ENCODE results near the gene RXRA.
"Not testable (repeated sequence)": the region's sequence is repeated elsewhere in the genome, so short reads cannot be mapped to it uniquely, and the experiment has no call there.

Gene RXRA

GRCh38 chr9:134294153-134295071 lies 31.8 kb upstream of the RXRA start:
- no peak for DNase-seq

DNA sequence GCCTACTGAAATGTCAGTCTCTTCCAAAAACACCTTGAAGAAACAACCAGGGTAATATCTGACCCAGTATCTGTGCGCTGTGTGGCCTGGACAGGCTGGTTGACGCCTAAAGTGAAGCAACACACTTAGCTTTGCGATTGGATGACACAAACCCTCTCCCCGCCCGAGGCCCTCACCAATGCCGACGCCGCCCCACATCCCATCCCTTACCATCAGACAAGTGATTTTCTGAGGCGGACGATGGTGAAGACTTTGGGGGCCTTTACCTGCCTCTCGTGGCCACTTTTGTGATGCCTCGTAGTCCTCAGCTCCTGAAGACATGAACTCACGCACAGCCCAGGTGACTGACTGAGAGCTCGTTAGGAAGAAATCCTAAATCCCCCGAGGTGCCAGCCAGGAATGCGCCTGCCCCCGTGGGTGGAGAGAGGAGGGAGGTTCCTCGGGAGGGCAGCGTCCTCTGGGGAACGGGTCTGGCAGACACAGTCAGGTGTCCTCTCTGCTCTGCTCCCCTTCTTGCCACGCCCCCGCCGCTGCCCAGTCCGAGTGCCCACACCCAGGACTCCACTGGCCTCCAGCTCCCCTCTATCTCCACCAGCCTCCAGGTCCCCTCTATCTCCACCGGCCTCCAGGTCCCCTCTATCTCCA lies 31.0 kb upstream of the RXRA start:
- DNase-seq: no peak

DNA sequence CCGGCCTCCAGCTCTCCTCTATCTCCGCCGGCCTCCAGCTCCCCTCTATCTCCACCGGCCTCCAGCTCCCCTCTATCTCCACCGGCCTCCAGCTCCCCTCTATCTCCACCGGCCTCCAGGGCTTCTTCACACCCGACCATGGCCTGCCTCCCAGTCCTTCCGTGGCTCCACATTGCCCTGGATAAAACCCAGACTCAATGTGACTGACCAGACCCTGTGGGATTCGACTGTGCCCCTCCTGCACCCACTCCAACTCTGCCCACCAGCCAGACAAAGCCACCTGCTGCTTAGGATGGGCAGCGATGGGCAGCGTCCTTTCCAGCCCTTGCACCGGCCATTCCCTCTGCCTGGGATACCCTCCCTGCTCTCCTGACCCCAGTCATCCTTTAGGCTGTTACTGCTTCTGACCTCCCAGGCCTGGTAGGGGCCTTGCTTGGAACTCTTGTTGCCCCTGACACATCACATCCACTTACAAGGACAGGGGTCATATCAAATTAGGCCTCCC lies 30.5 kb upstream of the RXRA start:
- no peak for DNase-seq

DNA sequence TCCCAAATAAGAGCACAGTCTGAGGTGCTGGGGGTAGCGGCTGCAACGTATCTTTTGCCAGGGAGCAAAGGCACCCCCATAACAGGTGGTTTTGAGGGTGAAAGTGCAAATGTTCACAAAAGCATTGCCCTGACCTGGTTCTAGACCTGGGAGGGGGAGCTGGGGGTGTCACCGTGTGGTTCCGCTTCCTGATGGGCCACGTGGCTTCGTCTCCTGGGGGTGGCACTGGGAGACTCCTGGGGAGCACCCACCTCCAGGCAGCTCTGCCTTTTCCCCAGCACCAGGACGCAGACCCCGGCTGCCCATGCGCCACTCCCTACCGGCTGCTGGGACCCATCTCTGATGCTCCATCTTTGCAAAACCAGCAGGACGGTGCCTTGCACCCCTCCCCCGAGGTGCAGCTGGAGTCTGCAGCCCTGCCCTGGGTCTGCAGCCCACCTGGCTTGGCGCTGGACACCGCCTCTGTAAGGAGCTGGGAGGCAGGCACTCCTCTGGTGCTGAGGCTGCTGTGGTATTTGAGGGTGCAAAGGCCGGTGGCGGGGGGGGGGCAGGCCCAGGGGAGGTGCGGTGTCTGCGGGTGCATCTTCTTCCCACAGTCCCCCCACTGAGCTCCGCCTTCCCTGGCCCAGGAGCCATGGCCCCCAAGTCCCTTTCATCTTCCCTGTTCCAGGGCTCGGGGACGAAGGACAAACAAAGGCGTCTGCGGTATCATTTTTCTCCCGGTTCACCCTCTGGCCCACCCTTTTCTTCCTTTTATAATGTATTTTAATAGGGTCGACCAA lies 29.8 kb upstream of the RXRA start:
- DNase-seq: no peak

GRCh38 chr9:134297083-134297410 lies 29.2 kb upstream of the RXRA start:
- DNase-seq: no peak

DNA sequence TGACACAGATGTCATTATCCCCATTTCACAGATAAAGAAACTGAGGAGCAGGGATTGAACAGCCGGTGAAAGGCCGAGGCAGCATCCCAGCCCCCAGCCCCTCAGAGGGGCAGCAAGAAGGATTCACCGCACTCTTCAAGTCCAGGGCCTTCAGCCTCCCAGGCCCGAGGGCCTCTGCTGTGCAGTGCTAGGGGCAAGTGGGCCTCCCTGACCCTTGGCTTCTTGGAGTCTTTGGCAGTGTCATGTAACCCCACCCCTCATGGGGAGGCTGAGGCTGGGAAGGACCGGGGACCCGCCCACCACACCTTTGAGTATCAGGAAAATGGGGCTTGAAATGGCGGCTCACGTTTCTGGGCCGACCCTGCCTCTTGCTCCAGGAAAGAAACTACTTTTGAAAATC lies 28.7 kb upstream of the RXRA start:
- no peak for DNase-seq

- DNase-seq: no peak
These were observed 28.3 kb upstream of the RXRA start for GRCh38 chr9:134298000-134298399.

DNA sequence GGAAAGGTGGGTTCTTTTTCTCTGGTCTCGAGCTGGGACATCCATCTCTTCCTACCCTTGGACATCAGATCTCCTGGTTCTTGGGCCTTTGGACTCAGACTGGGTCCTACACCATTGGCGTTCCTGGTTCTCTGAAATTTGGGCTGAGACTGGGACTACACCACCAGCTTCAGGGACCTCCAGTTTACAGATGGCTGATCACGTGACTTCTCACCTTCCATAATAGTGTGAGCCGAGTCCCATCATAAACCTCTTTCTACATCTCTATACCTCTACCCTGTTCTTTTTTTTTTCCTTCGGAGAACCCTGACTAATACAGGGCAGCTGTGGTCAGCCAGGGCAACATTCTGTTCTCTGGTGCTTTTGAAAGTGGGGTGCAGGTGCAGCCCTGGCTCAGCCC lies 27.2 kb upstream of the RXRA start:
- DNase-seq: no peak

- DNase-seq: no peak
These were observed 26.4 kb upstream of the RXRA start for GRCh38 chr9:134299883-134300282.

GRCh38 chr9:134301387-134302129 lies 24.7 kb upstream of the RXRA start:
- DNase-seq: no peak

- no peak for DNase-seq
These were observed 24.0 kb upstream of the RXRA start for GRCh38 chr9:134302130-134302817.

GRCh38 chr9:134303601-134304000 lies 22.7 kb upstream of the RXRA start:
- no peak for DNase-seq

- no peak for DNase-seq
These were observed 22.0 kb upstream of the RXRA start for GRCh38 chr9:134304261-134304660.

DNA sequence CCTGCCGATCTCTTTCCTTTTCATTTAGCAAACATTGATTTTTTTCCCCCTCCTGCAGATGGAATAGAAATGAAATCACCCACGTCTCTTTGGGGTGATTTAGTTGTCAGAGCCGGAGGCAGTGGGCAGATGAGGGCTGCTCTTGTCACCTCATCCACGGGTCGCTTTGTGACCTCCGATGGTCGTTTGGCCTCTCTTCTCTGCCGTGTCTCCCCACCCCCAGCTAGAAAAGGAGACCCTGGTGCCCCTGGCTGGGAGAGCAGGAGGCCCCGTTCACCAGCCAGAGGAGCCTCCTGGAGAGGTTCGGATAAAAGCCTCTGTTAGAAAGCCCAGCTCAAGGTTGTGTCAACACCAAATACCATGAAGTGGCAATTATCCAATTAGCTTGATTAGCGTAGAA lies 21.6 kb upstream of the RXRA start:
- no peak for DNase-seq

DNA sequence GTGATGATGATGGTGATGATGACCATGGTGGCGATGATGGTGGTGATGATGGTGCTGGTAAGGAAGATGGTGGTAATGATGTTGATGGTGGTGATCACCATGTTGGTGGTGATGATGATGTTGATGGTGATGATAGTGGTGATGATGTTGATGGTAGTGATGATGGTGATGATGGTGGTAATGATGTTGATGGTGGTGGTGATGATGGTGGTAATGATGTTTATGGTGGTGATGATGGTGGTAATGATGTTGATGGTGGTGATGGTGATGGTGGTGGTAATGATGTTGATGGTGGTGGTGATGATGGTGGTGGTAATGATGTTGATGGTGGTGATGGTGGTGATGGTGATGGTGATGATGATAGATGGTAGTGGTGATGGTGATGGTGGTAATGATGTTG lies 20.7 kb upstream of the RXRA start:
- no peak for DNase-seq

DNA sequence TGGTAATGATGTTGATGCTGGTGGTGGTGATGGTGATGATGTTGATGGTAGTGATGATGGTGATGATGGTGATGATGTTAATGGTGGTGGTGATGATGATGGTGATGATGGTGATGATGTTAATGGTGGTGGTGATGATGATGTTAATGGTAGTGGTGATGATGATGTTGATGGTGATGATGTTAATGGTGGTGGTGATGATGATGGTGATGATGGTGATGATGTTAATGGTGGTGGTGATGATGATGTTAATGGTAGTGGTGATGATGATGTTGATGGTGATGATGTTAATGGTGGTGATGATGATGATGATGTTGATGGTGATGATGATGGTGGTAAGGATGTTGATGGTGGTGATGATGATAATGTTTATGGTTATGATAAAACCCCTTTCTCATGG lies 20.2 kb upstream of the RXRA start:
- DNase-seq: not testable (repeated sequence)

DNA sequence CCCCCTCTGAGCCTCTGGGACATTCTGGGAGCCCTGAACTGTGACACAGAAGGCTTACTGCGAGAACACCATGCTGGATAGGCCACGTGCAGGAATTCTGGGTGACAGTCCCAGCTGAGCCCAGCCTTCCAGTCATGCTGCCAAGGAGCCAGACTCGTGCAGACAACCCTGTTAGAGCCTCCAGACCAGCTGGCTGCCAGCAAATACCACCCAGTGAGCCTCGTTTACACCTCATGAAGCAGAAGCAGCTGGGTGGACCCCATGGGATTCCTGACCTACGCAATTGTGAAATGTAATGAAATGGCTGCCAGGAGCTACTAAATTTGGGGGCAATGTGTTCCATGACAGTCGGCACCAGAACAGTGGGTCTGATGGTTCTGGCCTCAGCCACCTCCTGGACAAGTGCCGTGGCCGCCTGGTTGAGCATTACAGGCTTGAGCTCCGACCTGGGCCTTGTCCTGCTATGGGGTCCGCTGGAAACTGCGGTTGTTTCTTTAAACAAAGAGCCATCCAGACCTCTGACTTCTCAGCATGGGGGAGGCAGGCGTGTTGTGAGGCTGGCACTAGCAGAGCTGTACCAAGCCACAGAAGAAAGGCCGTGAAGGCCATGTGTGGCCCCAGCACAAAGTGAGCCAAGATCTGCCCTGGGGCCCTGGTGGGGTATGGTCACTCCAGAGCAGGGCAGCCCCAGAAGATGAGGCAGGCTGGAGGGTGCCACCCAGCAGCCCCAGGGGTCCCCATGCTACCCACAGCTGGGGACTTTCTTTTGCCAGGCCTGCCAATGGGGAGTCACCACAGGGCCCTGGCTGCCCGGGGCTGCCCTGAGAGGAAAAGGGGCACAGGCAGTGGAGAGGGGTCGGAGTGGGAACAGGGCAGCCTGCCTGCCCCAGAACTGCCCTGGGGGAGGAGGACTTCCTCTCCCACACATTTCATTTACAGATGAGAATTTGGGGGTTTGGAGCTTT lies 19.3 kb upstream of the RXRA start:
- no peak for DNase-seq

DNA sequence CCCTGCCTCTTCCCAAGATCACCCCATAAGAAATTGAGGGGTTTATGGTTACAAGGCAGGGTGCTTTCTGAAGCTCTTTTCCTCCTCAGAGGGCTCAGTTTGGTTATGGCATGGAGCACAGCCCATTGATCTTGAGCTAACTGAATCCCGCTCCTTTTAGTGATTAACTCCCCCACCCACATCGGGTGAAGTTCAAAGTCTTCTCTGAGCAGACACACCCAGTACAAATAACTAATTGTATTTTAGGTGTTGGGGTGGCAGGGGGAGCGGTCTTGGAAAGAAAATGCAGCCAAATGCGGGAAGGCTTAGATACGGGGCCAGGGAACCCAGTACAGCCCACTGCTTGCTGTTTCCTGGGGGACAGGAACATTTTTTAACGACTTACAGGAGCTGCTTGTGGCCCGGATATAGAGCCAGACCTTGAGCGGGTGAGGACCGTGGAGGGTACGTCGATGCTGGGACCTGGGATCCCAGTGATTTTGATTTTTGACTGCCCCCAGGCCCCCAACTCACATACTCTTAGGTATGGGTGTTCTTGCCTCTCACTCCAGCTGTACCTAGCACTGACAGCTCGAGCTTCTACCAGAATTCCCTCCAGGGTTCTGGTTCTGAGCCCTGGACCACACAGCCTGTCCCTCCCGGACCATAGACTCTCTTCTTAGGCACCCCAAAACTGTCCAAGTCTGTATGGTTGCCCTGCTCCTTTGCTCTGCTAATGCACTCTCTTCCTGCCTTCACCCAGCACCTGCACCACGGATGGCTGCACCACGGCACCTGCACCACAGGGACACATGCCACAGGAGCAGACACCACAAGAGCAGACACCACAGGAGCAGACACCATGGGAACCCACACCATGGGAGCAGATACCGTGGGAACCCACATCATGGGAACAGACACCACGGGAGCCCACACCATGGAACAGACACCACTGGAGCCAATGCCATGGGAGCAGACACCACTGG lies 18.3 kb upstream of the RXRA start:
- no peak for DNase-seq

DNA sequence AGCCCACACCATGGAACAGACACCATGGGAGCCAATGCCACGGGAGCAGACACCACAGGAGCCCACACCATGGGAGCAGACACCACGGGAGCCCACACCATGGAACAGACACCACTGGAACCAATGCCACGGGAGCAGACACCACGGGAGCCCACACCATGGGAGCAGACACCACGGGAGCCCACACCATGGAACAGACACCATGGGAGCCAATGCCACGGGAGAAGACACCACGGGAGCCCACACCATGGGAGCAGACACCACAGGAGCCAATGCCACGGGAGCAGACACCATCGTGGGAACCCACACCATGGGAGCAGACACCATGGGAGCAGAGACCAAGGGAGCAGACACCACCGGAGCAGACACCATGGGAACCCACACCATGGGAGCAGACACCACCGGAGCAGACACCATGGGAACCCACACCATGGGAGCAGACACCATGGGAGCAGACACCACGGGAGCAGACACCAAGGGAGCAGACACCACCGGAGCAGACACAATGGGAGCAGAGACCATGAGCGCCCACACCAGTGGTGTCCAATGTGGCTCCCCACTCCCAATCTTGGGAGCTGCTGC lies 17.5 kb upstream of the RXRA start:
- DNase-seq: not testable (repeated sequence)

Measured in hematopoietic multipotent progenitor cell treated with erythropoietin and hydrocortisone succinate and interleukin-3 and kit ligand, for 6 days (in vitro differentiated cells).